Peyer's patch (tissue), 4 donors: ENCODE data around the gene CHMP4B. TPM values are rescaled to one million over a fixed set of nuclear protein-coding genes. Genes with fewer than 3 reads are reported as not detected.

Experiments
- DNase-seq, 3 donors: peaks; one replicate each; pipeline ENCODE4 v3.0.0-alpha.2; 2017 to 2019
- H3K27ac ChIP-seq, 4 donors: fragments of 200-600 bp; sonication (generic); one replicate each; pipeline ENCODE4 v1.5.1; 2016 to 2019
- H3K27me3 ChIP-seq, 2 donors: fragments of 200-600 bp; sonication (generic); one replicate each; pipeline ENCODE4 v1.5.1; 2019
- H3K36me3 ChIP-seq, 3 donors: fragments of 200-600 bp; sonication (generic); one replicate each; pipeline ENCODE4 v1.5.1; 2016 to 2019
- H3K4me1 ChIP-seq, 4 donors: fragments of 200-600 bp; sonication (generic); one replicate each; pipeline ENCODE4 v1.5.1; 2016 to 2019
- H3K4me3 ChIP-seq, 4 donors: fragments of 200-600 bp; sonication (generic); 1 replicate in 3 of 4; 2 replicates in 1 of 4; pipeline ENCODE4 v1.5.1; 2016 to 2019; ENCODE audit warnings: mild to moderate bottlenecking in 1 of 4
- H3K9me3 ChIP-seq, 4 donors: fragments of 200-600 bp; sonication (generic); one replicate each; pipeline ENCODE4 v1.5.1; 2016 to 2019; ENCODE audit warnings: mild to moderate bottlenecking in 1 of 4
- CTCF ChIP-seq, 6 experiments: fragments of 450-650 bp in 4 of 6; fragments of 200-600 bp in 2 of 6; sonication (generic) in 1 of 6; IDR thresholded peaks; one replicate each; pipeline ENCODE4 v1.5.1; 2017 to 2019; ENCODE audit warnings: antibody characterized with exemption in 6 of 6, mild to moderate bottlenecking in 3 of 6, moderate library complexity in 1 of 6
- POLR2A ChIP-seq, 2 donors: fragments of 450-650 bp; IDR thresholded peaks; one replicate each; pipeline ENCODE4 v1.5.1; 2017; ENCODE audit warnings: antibody characterized with exemption in 2 of 2, mild to moderate bottlenecking in 2 of 2, moderate library complexity in 2 of 2
- total RNA-seq, 4 donors: library from RNA; depleted of rRNA; stranded (reverse); fragments of >200 nt; gene quantifications; one replicate each; pipeline ENCODE4 v1.1.0, GENCODE V29; 2016

The CHMP4B gene
- total RNA-seq, 4 donors from 2014 or later, result 80.0 to 137 (median 111) TPM

GRCh38 chr20:33793011-33793931 lies 17.9 kb upstream of the CHMP4B start:
- Histone ChIP-seq H3K9me3 (no peaks in the 10 kb centered on the region), H3K27me3 (no peaks in the 10 kb centered on the region), H3K4me1 (peaks cover 0 to 45% (median 3%) of the 10 kb centered on the region in 4 donors), H3K4me3 (no peak overlapping the region), H3K27ac (peak overlapping the region in 2 of 4 donors; percentile 1 to 49), H3K36me3 (no peaks in the 10 kb centered on the region)
- no peak for TF ChIP-seq CTCF (IDR thresholded peaks at IDR 0.05)
- TF ChIP-seq POLR2A (IDR thresholded peaks at IDR 0.05), result no peak
- DNase-seq, result no peak

DNA sequence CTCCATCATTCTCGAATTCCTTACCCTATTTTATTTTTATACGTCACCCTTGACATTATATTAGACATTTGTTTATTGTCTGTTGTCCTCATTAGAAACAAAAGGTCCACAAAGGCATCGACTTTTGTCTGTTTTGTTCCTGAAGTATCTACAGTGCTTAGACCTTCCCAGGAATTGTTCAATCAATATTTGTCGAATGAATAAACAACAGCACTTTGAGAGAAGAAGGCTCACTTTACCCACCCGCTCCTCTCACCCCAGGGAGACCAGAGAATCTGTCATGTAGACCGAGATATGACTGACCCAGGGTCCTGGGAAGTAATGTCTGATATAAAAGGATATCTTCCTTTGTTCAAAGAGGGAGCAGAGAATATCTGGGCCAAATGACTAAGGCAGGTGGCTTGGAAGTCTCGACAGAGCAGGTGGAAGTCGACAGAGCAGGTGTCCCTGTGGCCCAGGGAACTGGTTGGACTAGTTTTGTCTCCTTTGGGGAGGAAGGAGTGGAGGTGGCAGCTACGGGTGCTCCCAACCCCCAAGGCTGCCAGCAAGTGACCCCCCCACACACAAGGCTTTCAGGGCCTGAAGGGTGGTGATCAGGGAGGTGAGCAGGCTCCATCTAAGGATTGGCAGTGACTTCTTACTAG lies 14.8 kb upstream of the CHMP4B start:
- TF ChIP-seq POLR2A (IDR thresholded peaks at IDR 0.05) (no peak), CTCF (IDR thresholded peaks at IDR 0.05) (no peak)
- peaks cover 0 to 16% (median 0%) of the 10 kb centered on the region in 4 donors for H3K4me1 ChIP-seq
- H3K9me3 ChIP-seq, result no peaks in the 10 kb centered on the region
- H3K27me3 ChIP-seq, result no peaks in the 10 kb centered on the region
- no peaks in the 10 kb centered on the region for H3K36me3 ChIP-seq
- DNase-seq, result peak in 2 of 3 donors; percentile 63
- no peak overlapping the region for H3K4me3 ChIP-seq
- peak overlapping the region in 3 of 4 donors; percentile 33 to 78 (median 36) for H3K27ac ChIP-seq

DNA sequence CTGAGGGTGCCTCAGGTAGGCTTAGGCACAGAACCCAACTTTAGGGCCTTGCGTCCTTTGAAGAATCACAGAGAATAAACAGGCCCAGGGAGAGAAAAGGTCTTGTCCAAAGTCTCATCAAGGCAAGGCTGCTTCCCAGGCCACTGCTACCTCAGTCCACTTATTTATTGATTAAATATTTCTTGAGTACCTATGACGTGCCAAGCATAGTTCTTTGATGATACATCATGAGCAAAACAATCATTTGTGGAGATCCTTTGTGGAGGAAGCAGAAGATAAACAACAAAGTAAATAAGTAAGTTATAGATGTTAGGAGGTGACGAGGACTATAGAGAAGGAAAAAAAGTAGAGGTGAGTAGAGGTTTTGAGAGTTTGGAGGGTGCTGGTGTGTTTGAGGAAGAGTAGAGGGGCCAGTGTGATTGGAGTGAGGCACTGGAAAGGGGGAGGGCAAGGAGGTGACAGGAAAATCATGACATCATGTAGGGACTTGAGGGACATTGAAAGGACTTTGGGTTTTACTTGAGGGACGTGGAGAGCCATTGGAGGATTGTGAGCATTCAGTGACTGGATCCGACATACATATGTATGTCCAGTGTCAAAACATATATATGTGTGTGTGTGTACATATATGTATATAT lies 14.1 kb upstream of the CHMP4B start:
- H3K27ac ChIP-seq, result peak overlapping the region in 3 of 4 donors; percentile 33 to 78 (median 36)
- DNase-seq, result no peak
- H3K9me3 ChIP-seq, result no peaks in the 10 kb centered on the region
- H3K4me3 ChIP-seq, result no peak overlapping the region
- H3K4me1 ChIP-seq, result peaks cover 0 to 10% (median 0%) of the 10 kb centered on the region in 4 donors
- no peaks in the 10 kb centered on the region for H3K27me3 ChIP-seq
- H3K36me3 ChIP-seq, result no peaks in the 10 kb centered on the region
- TF ChIP-seq POLR2A (IDR thresholded peaks at IDR 0.05) (no peak), CTCF (IDR thresholded peaks at IDR 0.05) (no peak)

DNA sequence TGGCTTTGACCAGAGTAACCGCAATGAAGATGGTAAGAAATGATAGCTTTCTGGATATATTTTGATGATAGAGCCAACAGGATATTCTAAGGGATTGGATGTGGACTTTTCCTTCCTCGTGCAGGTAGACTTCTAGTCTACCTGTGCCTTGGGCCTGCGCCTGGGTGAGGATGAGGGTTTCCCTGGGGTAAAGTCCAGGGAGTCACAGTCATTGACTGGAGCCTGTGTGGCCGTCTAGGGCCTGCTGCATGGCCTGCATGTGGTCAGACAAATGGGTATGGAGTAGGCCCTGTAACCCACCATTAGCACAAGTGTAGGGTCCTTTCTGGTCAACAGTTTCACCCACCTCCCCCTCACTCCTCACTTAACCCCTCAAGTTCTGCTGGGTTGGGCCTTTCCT lies 12.7 kb upstream of the CHMP4B start:
- H3K27me3 ChIP-seq, result no peaks in the 10 kb centered on the region
- H3K27ac ChIP-seq, result no peak overlapping the region
- no peak overlapping the region for H3K4me3 ChIP-seq
- no peaks in the 10 kb centered on the region for H3K36me3 ChIP-seq
- H3K4me1 ChIP-seq, result peaks cover 0 to 4% (median 0%) of the 10 kb centered on the region in 4 donors
- DNase-seq, result peak in 2 of 3 donors; percentile 59 to 67
- TF ChIP-seq POLR2A (IDR thresholded peaks at IDR 0.05) (no peak), CTCF (IDR thresholded peaks at IDR 0.05) (no peak)
- no peaks in the 10 kb centered on the region for H3K9me3 ChIP-seq

GRCh38 chr20:33803921-33804337 lies 7.2 kb upstream of the CHMP4B start:
- no peak for TF ChIP-seq POLR2A (IDR thresholded peaks at IDR 0.05)
- Histone ChIP-seq H3K27ac (peak overlapping the region in 1 of 4 donors; percentile 8), H3K4me3 (no peak overlapping the region)

More at GRCh38 chr20:33803921-33804337, 7.2 kb upstream of the CHMP4B start:
- Histone ChIP-seq H3K36me3 (no peaks in the 10 kb centered on the region), H3K27me3 (no peaks in the 10 kb centered on the region), H3K9me3 (no peaks in the 10 kb centered on the region), H3K4me1 (no peaks in the 10 kb centered on the region)
- DNase-seq, result no peak
